GM21447 (cell line): ENCODE data around the gene ARMCX4.
"Not testable (repeated sequence)": the region's sequence is repeated elsewhere in the genome, so short reads cannot be mapped to it uniquely, and the experiment has no call there.

Experiments
- ATAC-seq: cut with Tn5 transposase; IDR thresholded peaks from one replicate; pipeline ENCODE4 v1.9.1; 2021; ENCODE audit not compliant: unreplicated experiment

The ARMCX4 gene

DNA sequence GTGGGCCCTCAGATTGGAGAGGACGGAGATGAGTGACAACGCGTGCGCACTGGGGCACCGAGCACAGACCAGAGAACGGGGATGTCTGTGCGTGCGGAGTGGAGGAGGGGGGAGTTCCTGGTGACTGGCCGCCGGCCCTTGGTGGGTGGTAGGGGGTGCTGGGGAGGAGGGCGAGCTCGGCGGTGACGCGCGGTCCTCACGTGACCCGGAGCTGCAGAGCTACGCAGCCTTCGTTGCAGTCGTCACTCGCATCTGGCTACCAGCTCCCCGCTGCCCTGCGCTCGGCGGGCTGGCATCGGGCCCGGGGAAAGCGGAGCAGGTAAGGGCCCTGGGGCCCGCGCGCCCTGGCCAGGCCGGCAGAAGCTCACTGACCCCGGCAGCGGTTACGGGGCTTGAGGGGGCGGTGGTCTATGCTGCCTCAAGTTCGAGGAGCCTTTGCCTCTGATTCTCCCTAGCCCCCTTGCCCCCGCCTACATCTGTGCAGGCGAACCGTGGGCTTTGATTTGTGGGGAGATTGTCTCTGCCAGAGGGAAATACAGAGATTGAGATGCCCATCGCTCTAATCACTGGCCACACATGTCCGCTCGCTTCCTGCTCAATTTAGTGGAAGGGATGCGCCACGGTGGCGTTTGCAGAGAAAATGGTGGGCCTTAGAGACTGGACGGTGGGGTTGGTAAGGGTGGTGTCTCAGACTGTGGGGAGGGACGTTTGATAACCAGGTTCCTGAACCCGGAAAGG is at the start of gene ARMCX4:
TSS of gene ARMCX4 (plus strand) at position 245 of the 738 bp plus-strand sequence. CDS start 3,134 bp downstream, outside the sequence.
- no peak for ATAC-seq

DNA sequence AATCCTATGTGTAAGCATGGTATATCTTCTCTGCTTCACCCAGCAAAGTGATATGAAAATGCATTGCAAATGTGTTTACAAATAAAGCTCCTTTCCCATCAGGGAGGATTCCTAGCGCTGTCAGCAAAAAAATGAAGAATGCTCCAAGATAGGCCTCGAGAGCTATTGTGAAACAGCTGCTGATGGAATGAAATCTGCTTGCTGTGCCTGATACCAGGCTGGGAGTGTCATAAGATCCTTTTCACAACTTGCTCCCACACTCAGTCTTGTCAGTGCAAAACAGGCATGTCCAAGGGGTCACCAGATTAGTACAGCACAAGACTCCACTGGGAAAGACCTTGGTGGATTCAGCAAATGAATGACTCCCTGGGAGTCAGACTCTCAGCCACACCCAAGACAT is 43.2 kb upstream of the ARMCX4 start:
- ATAC-seq = no peak

DNA sequence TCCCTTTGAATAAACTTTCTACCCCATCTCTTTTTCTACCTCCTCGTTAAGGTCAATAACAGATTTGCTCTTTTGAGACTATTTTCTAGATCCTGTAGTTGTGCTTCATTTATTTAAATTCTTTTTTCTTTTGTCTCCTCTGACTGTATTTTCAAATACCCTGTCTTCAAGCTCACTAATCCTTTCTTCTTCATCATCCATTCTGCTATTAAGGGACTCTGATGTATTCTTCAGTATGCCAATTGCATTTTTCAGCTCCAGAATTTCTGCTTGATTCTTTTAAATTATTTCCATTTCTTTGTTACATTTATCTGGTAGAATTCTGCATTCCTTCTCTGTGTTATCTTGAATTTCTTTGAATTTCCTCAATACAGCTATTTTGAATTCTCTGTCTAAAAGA is 36.0 kb upstream of the ARMCX4 start:
- ATAC-seq = no peak

DNA sequence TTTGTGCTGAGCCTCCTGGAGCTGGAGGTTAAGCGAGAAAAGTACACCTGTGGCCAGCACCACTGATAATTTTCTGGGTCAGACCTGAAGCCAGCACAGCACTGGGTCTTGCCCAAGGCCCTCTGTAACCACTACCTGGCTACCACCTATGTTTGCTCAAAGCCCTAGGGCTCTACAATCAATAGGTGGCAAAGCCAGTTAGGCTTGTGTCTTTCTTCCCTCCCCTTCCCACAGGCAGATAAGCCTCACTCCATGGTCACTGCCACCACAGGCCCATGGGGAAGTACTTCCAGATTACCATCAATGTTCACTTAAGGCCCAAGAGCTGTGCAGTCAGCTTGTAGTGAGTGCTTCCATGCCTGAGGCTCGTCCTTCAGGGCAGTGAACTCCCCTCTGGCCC is 35.2 kb upstream of the ARMCX4 start:
- no peak for ATAC-seq

DNA sequence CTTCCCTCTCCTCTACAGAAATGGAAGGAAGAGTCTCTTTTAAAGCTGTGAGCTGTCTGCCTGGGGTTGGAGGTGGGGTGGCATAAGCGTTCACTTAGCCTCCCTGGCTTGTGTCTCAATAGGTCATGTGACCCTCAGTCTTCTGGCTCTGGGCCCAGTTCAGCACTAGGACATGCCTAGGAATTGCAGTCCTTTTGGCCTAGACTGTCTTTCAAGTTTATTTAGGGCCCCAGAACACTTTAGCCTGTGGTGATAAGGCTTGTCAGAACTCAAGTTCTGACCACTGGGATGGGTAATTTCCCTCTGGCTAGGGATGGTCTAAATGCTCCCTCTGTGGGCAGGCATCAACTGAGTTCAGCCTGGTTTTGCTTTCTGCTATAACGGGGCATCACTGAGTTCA is 34.3 kb upstream of the ARMCX4 start:
- ATAC-seq = no peak

DNA sequence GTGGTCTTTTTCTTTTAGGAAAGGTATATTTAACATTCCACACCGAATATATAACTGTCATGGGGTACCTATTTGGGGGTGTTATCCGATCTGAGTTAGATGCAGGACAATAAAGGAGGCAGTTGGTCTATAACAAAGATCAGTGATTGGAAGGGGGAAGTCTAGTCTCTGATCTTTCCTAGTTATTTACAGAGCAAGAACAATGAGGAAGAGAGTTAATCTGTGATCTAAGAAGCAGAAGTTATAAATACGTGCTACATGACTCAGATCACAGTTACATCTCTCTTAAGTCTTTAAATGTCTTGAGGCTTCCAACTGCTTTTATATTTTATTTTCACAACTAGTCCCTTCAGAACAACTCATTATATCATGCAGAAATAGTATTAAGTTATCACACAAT is 33.2 kb upstream of the ARMCX4 start:
- ATAC-seq = no peak

DNA sequence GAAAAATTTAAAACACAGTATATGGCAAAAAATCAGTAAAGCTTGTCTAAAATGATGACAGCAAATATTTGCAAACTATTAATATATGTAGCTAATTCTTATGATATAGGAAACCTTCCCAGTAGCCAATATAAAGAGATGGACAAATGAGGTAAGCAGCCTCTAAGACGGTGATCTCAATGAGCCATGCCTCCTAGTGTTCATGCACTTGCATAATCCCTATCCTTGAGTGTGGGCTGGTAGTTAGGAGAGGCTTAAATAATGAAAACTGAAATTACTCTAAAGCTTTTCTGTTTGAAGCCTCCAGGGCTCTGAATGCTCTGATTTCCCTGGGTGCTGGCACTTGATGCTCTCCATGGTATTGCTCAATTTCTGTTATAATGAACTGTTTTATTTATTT is 24.6 kb upstream of the ARMCX4 start:
- ATAC-seq = no peak

DNA sequence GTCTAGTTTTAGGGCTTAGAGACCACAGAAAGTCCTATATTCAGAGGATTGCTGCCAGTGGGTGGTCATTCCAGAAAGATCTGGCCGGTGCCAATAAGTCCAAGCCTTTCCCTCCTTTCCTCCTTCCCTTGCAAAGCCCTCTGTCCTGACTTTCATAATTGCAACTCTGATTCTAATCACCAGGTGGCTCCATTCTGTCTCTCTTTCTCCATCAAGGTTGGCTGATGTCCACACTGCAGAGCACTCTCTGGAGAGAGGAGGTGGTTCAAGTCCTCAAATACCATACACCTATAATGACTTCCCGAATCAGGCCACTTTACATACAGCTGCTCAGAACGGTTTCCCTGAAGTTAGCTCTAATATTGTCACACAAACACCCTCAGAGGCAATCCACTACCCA is 22.4 kb upstream of the ARMCX4 start:
- no peak for ATAC-seq

DNA sequence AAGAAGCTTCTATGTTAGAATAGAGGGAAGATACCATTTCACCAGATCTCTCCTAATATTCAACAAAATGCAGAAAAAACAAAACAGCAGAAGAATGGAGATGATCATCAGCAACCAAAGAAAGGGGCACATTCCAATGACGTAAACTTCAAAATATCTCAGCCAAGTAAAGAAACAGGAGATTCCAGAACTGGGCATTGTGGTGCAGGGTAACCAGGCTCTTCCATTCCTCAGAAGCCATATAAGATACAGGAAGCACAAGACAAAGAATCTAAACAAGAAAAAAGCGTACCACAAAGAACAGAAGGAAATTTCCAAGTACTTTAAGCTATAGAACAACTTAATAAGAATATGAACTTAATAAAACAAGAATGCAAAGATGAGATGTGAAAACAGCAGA is 6.9 kb upstream of the ARMCX4 start:
- ATAC-seq = no peak

DNA sequence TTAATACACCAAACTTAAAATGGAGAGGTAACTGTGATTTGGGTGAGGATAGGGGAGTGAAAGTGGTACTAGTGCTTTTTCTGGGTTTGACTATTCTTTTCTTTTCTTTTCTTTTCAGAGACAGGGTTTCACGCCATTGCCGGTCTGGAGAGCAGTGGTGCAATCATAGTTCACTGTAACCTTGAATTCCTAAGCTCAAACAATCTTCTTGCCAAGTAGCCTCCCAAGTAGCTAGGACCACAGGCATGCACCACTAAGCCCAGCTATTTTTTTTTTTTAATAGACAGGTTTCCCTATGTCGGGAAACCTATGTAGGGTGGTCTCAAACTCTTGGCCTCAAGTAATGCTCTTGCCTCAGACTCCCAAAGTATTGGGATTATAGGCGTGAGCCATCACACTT is 3.0 kb upstream of the ARMCX4 start:
- no peak for ATAC-seq

DNA sequence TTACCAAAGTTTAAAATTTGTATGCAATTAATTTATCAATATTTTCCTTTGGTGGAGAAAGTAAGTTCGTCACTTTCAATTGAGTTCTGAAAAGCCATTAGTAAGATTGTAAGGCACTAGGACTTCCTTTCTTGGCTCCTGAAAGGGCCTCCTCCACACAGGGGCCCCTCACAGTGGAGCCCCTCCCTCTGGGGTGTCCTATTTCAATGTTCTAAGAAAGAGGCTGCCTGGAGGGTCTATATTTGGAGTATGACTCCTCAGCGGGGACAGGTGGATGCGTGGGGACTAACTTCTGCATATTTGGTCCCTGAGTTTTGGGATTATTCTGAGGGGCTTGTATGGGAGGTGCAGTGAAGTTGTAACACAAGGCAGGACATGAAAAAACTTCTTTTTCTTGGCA is 1.6 kb upstream of the ARMCX4 start:
- ATAC-seq = no peak

DNA sequence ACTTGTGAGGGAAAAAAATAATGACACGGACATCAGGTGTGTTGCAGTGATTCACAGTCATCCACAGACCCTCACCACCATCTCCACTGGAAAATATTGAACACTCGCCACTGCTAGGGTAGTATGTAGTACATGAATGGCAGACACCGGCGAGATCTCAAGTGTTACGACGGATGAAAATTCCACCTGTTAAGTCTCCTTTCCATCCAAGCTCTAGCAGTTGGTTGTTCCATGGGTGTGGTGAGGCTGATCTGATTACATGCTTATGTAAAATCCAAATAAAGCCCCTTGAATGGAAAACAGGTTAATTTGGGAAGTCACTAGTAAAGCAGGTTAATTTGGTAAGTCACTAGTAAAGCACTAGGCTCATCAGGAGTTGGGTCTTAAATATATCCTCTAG is 1.1 kb upstream of the ARMCX4 start:
- no peak for ATAC-seq

DNA sequence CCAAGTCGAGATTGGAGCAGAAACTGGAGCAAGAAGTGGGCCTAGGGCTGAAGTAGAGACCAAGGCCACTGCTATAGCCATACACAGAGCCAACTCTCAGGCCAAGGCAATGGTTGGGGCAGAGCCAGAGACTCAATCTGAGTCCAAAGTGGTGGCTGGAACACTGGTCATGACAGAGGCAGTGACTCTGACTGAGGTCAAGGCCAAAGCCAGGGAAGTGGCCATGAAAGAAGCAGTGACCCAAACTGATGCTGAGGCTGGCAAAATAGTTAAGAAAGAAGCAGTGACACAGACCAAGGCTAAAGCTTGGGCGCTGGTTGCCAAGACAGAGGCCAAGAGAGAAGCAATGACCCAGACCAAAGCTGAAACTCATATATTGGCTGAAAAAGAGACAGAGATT is 3.5 kb downstream of the ARMCX4 start:
- no peak for ATAC-seq

DNA sequence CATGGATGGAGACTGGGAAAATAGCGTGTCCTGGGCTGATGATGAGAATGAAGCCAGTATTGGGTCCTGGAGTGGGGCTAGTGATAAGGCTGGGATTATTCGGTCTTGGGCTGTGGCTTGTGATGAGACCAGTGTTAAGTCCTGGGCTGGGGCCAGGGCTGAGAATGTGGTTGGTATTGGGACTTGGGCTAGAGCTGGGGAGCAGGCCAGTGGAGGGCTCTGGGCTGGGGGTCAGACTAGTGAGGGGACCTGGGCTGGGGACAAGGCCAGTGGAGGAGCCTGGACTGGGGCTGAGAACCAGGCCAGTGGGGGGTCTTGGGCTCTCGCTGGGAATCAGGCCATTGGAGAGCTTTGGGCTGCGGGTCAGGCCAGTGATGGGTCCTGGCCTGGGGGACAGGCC is 6.7 kb downstream of the ARMCX4 start:
- ATAC-seq = no peak

DNA sequence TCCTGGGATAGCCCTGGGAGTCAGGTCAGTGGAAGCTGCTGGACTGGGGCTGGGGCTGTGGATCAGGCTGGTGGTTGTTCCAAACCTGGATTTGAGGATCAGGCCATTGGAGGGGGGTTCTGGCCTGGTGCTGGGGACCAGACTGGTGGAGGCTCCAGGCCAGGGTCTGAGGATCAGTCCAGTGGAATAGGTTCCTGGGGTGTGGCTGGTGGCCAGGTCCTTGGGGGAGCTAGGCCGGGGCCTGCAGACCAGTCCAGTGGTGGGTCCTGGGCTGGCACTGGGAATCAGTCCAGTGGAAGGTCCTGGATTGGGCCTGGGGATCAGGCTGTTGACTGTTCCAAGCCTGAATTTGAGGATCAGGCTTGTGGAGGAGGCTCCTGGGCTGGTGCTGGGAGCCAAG is 8.0 kb downstream of the ARMCX4 start:
- no peak for ATAC-seq

DNA sequence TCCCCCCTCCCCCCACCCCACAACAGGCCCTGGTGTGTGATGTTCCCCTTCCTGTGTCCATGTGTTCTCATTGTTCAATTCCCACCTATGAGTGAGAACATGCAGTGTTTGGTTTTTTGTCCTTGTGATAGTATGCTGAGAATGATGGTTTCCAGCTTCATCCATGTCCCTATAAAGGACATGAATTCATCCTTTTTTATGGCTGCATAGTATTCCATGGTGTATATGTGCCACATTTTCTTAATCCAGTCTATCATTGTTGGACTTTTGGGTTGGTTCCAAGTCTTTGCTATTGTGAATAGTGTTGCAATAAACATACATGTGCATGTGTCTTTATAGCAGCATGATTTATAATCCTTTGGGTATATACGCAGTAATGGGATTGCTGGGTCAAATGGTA is 17.7 kb downstream of the ARMCX4 start:
- ATAC-seq = not testable (repeated sequence)

DNA sequence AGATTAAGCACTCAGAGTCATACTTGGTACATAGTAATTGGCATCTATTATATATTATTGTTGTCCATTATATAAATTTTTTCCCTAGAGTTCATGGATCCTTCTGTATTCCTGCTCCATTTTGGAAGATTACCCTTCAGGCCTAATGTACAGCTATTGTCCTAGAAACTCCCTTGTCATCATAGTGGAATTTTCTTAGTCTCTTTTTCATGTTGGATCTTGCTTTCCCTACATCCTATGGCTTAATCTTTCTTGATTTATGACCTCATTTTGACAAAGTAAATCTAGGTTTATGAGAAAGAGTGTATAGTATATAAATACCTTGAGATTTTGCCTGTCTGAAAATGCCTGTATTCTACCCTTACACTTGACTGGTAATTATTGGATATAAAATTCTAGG is 22.1 kb downstream of the ARMCX4 start:
- no peak for ATAC-seq

DNA sequence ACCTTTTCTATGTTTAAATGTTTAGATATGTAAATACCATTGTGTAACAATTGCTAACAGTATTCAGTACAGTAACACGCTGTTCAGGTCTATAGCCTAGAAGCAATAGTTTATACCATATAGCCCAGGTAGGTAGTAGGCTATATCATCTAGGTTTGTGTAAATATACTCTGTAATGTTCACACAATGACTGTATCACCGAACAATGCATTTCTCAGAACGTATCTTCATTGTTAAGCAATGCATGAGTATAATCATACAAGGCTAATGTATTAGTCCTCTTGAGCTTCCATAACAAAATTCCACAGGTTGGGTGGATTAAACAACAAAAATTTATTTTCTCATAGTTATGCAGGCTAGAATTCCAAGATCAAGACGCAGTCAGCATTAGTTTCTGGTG is 22.7 kb downstream of the ARMCX4 start:
- ATAC-seq = no peak

DNA sequence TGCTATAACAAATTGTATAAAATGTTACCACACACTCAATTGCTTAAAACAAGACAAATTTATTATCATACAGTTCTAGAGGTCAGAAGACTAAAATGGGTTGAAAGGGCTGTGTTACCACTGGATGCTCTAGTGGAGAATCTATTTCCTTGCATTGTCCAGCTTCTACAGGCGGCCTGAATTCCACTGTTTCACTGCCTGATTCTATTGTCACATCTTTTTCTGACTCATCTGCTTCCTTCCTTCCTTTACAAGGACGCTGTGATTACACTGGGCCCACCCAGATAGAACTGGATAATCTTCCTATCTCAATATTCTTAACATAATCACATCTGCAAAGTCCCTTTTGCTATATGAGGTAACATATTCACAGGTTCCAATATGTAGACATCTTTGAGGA is 45.7 kb downstream of the ARMCX4 start:
- no peak for ATAC-seq
